SK-N-SH treated with all-trans-retinoic acid at 6 μM for 48 hours (cell line): Measurements from ENCODE around the gene DNMT3L.

Experiments
- ATAC-seq: fragments of 200-7000 bp; cut with Tn5 transposase; 3 replicates; pipeline ENCODE4 v1.9.1; 2020; ENCODE audit warnings: mild to moderate bottlenecking, moderate library complexity
- ARNTL ChIP-seq: fragments of 450-650 bp; formaldehyde crosslinking; IDR thresholded peaks from 2 replicates; pipeline ENCODE4 v1.5.0; 2020; ENCODE audit warnings: low read depth, mild to moderate bottlenecking, moderate library complexity, borderline replicate concordance
- BACH2 ChIP-seq: fragments of 250-450 bp; sonication (Bioruptor Pico); IDR thresholded peaks from 2 replicates; pipeline ENCODE4 v1.9.0; 2021; ENCODE audit warnings: mild to moderate bottlenecking, borderline replicate concordance
- CREB5 ChIP-seq: fragments of 250-450 bp; sonication (Bioruptor Pico); IDR thresholded peaks from 2 replicates; pipeline ENCODE4 v1.5.1; 2020; ENCODE audit warnings: low read depth, mild to moderate bottlenecking, moderate library complexity
- ESRRG ChIP-seq: fragments of 250-450 bp; sonication (Bioruptor Pico); IDR thresholded peaks from 2 replicates; pipeline ENCODE4 v1.6.1; 2021; ENCODE audit warnings: mild to moderate bottlenecking
- GLIS3 ChIP-seq: fragments of 250-450 bp; sonication (Bioruptor Pico); IDR thresholded peaks from 2 replicates; pipeline ENCODE4 v1.5.0; 2020; ENCODE audit warnings: mild to moderate bottlenecking, moderate library complexity
- ISL1 ChIP-seq: fragments of 250-450 bp; sonication (Bioruptor Pico); IDR thresholded peaks from 2 replicates; pipeline ENCODE4 v2.1.2; 2022; ENCODE audit warnings: mild to moderate bottlenecking, moderate library complexity
- OSR1 ChIP-seq: fragments of 250-450 bp; sonication (Bioruptor Pico); IDR thresholded peaks from 2 replicates; pipeline ENCODE4 v1.8.0; 2022; ENCODE audit warnings: moderate library complexity, mild to moderate bottlenecking, inconsistent platforms
- PATZ1 ChIP-seq: fragments of 250-450 bp; sonication (Bioruptor Pico); IDR thresholded peaks from 2 replicates; pipeline ENCODE4 v1.8.0; 2020; ENCODE audit warnings: mild to moderate bottlenecking, moderate library complexity, borderline replicate concordance
- POU6F1 ChIP-seq: fragments of 250-450 bp; sonication (Bioruptor Pico); IDR thresholded peaks from 2 replicates; pipeline ENCODE4 v1.8.0; 2021; ENCODE audit warnings: low read depth, mild to moderate bottlenecking, moderate library complexity, borderline replicate concordance
- PPARA ChIP-seq: fragments of 250-450 bp; sonication (Bioruptor Pico); IDR thresholded peaks from 2 replicates; pipeline ENCODE4 v1.5.0; 2020; ENCODE audit warnings: mild to moderate bottlenecking, borderline replicate concordance
- SNAI2 ChIP-seq: fragments of 250-450 bp; sonication (Bioruptor Pico); IDR thresholded peaks from 2 replicates; pipeline ENCODE4 v1.5.0; 2020; ENCODE audit warnings: mild to moderate bottlenecking, moderate library complexity
- TCF4 ChIP-seq: fragments of 250-450 bp; sonication (Bioruptor Pico); IDR thresholded peaks from 2 replicates; pipeline ENCODE4 v1.8.0; 2021; ENCODE audit warnings: mild to moderate bottlenecking, moderate library complexity, borderline replicate concordance
- TOX ChIP-seq: fragments of 250-450 bp; sonication (Bioruptor Pico); IDR thresholded peaks from 2 replicates; pipeline ENCODE4 v1.8.0; 2021; ENCODE audit warnings: mild to moderate bottlenecking, moderate library complexity, borderline replicate concordance
- TSHZ2 ChIP-seq: fragments of 250-450 bp; sonication (Bioruptor Pico); IDR thresholded peaks from 2 replicates; pipeline ENCODE4 v1.5.0; 2020; ENCODE audit warnings: mild to moderate bottlenecking, moderate library complexity
- ZC3H10 ChIP-seq: fragments of 250-450 bp; sonication (Bioruptor Pico); IDR thresholded peaks from 2 replicates; pipeline ENCODE4 v1.5.1; 2021; ENCODE audit warnings: mild to moderate bottlenecking, moderate library complexity
- ZFP3 ChIP-seq: fragments of 250-450 bp; sonication (Bioruptor Pico); IDR thresholded peaks from 2 replicates; pipeline ENCODE4 v1.5.0; 2020; ENCODE audit warnings: mild to moderate bottlenecking, moderate library complexity
- ZFP30 ChIP-seq: fragments of 450-650 bp; formaldehyde crosslinking; IDR thresholded peaks from 2 replicates; pipeline ENCODE4 v1.5.0; 2022; ENCODE audit warnings: mild to moderate bottlenecking, moderate library complexity
- ZNF565 ChIP-seq: fragments of 450-650 bp; formaldehyde crosslinking; conservative IDR thresholded peaks from 2 replicates; pipeline ENCODE4 v1.5.0; 2020; ENCODE audit warnings: low read depth, mild to moderate bottlenecking, moderate library complexity
- ZNF70 ChIP-seq: fragments of 450-650 bp; formaldehyde crosslinking; IDR thresholded peaks from 2 replicates; pipeline ENCODE4 v1.5.0; 2020; ENCODE audit warnings: mild to moderate bottlenecking, moderate library complexity
- ZNF8 ChIP-seq: fragments of 450-650 bp; formaldehyde crosslinking; IDR thresholded peaks from 2 replicates; pipeline ENCODE4 v1.5.0; 2020; ENCODE audit warnings: mild to moderate bottlenecking, moderate library complexity

The DNMT3L gene

GRCh38 chr21:44271558-44272283 is 10.0 kb upstream of the DNMT3L start:
- TF ChIP-seq SNAI2 (no peak), PATZ1 (no peak), POU6F1 (CRISPR knock-in tag) (no peak), ESRRG (CRISPR knock-in tag) (no peak), ZFP30 (CRISPR knock-in tag) (no peak), ZNF8 (CRISPR knock-in tag) (no peak), ZC3H10 (CRISPR knock-in tag) (no peak), ZFP3 (no peak), CREB5 (CRISPR knock-in tag) (no peak), ZNF565 (CRISPR knock-in tag) (no peak), TCF4 (CRISPR knock-in tag) (no peak), TSHZ2 (CRISPR knock-in tag) (no peak), ZNF70 (CRISPR knock-in tag) (no peak)
- TF ChIP-seq, all 23 proteins: peak for 0
- ATAC-seq: no peak

GRCh38 chr21:44269090-44269489 is 7.4 kb upstream of the DNMT3L start:
- TF ChIP-seq ZNF70 (CRISPR knock-in tag): no peak
- TF ChIP-seq ZFP30 (CRISPR knock-in tag): no peak
- no peak for TF ChIP-seq ARNTL (CRISPR knock-in tag)
- no peak for TF ChIP-seq BACH2 (CRISPR knock-in tag)
- TF ChIP-seq, all 23 proteins: peak for 0
- no peak for ATAC-seq

GRCh38 chr21:44267655-44268142 is 6.0 kb upstream of the DNMT3L start:
- TF ChIP-seq GLIS3 (CRISPR knock-in tag) (no peak), ZFP3 (no peak), PATZ1 (no peak), BACH2 (CRISPR knock-in tag) (no peak), ZNF8 (CRISPR knock-in tag) (no peak), ARNTL (CRISPR knock-in tag) (no peak), TOX (CRISPR knock-in tag) (no peak), ZFP30 (CRISPR knock-in tag) (no peak), SNAI2 (no peak), ESRRG (CRISPR knock-in tag) (no peak), CREB5 (CRISPR knock-in tag) (no peak), ZNF70 (CRISPR knock-in tag) (no peak), PPARA (CRISPR knock-in tag) (no peak), OSR1 (CRISPR knock-in tag) (no peak), ISL1 (CRISPR knock-in tag) (no peak)
- ATAC-seq: 0 out of 3 replicates have a peak, but pooled peaks have one; percentile 38
